Vein endothelial cell (primary cell): ENCODE data around the gene PRSS22. TPM values are rescaled to one million over a fixed set of nuclear protein-coding genes. Genes with fewer than 3 reads are reported as not detected.

Experiments
- total RNA-seq: library from RNA; depleted of rRNA; stranded (reverse); fragments of >200 nt; gene quantifications from 2 replicates; pipeline ENCODE4 v1.2.3, GENCODE V29; 2012

The PRSS22 gene, protein sequence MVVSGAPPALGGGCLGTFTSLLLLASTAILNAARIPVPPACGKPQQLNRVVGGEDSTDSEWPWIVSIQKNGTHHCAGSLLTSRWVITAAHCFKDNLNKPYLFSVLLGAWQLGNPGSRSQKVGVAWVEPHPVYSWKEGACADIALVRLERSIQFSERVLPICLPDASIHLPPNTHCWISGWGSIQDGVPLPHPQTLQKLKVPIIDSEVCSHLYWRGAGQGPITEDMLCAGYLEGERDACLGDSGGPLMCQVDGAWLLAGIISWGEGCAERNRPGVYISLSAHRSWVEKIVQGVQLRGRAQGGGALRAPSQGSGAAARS
- total RNA-seq, result not detected in 2 replicates

DNA sequence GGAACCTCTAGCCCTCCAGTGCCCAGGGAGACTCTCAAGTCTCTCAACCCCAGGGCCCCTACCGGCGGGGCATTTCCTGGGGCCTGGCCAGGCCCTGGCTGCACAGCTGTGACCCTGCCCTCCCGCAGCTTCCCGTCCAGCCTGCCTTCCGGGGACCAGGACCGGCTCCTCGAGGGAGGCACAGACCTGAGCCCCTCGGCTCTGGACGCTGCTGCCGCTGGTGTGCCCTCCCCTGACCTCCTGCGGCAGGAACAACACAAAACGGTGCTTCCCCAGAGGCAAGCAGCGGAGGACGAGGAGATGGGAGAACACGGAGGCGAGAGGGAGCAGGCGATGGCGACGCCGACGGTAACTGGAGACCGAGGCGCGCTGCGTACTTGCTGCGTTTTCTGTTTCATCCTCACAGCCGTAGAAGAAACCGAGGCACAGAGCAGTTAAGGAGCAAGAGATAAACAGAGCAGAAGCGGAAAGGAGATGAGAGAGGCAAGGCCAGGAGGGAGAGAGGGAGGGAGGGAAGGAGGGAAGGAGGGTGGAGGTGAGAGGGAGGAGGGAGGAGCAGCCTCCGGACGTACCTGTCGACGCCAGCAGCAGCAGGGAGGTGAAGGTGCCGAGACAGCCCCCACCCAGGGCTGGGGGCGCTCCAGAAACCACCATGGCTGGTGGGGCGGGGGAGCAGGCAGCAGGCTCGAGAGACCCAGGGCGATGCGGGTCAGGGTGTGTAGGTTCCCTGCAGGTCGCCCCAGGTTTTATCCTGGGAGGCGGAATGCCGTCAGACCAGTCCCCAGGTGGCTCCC is at the start of gene PRSS22:
Gene PRSS22, minus strand, starts transcription at position 720 of the 794 bp plus-strand sequence. Its CDS starts 66 bp downstream, at position 654.

DNA sequence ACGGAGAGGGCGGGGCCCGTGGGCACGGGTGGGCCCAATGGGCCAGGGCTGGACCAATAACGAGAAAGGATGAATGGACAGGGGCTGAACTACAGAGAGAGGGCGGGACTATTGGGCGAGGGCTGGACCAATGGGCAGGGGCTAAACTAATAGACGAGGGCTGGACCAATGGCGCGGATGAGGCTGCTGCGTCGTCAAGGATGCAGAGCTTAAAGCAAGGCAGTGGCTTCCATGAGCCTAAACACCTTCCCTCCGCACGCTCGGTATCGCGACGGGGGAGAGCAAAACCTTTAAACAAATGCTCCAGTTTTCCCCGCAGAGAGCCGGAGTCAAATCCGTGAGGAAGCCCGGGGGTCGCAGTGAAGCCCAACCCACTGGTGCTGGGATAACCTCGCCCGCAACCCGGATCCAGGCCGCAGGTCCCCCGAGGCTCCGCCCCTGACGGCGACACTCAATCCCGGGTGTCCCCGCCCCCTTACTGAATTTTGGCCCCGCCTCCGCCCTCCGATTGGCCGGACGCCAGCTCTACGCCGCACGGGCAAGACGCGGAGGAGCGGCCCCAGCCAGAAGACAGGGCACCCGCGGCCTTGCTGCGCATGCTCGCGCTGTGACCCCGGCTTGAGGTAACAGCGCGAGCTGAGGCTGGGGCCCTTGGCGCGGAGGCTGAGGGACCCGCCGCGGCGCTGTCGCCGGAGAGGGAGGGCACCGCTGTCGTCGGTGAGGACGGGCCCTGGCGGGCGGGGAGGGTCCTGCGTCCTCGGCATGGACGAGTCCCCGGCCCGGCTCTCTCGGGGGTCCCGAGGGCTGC is 24.9 kb upstream of the PRSS22 start, which contains the start of gene FLYWCH2:
Gene FLYWCH2, plus strand, starts transcription at position 566 of the 808 bp plus-strand sequence. CDS start 13,235 bp downstream, outside the sequence.

DNA sequence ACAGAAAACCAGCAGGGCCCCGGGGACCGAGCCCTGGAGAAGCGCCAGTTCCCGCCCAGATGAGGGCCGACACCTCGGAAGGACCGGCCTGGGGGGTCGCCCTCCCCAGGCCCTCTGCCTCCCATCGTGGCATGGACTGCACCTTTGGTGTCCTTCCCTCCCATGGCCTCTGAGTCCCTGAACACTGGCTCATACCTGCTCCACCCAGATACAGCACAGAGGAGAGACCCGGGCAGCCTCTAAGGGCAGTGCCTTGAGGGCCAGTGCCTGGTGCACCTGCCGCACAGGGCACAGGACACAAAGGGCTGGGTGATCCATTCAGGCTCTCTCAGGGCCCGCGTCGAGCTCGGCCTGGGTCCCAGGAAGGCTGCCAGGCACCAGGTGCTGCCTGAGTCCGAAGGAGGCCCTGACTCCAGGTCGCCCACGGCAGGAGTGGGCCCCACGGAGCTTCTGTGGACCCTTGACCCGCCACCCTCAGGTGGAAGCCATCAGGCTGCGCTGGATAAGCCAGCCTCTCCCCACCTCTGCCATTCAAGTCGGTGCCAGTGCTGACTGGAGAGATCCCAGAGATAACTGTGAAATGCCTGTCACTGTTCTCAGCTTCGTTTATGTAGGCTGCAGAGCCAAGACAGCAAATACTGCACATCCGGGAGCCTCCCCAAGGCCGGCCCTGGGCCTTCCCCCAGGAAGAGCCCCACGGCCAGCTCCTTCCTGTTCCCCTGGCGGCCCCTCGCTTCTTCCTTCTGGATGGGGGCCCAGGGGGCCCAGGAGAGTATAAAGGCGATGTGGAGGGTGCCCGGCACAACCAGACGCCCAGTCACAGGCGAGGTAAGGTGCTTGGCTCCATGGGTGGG is 28.2 kb downstream of the PRSS22 start, which contains the start of gene ZG16B:
Gene ZG16B, plus strand, starts transcription at position 803 of the 854 bp plus-strand sequence. CDS start 139 bp downstream, outside the sequence.

DNA sequence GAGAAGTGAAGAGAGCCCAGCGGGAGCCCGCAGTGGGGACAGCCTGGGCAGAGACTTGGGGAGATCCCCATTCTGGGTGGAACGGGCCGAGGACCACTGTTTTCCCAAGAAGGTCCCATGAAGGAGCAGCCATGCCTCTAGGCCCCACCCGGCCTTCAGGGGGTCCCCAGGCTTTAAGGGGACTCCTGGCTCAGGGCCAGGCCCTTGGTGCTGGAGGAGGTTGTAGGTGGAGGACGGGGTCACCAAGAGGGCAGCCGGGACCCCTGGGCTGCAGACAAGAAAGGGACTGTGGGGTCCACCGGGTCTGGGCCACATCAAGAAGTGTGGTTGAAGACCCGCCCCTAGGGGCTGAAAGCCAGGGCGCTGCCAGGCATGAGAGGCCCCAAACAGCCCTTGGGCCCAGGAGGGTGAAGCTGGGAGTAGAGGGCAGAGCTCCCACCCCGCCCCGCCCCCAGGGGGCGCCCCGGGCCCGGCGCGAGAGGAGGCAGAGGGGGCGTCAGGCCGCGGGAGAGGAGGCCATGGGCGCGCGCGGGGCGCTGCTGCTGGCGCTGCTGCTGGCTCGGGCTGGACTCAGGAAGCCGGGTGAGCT is 41.1 kb downstream of the PRSS22 start, which contains the start of gene PRSS21:
Gene PRSS21, plus strand, starts transcription at position 487 of the 589 bp plus-strand sequence. Its CDS starts 32 bp downstream, at position 519.

Other genes with a start within 250 kb of the PRSS22 start
- 25.8 and 28.4 TPM in 2 replicates for gene KCTD5, start 175.6 kb downstream of the PRSS22 start, total RNA-seq
- gene PRSS27, start 137.9 kb downstream of the PRSS22 start, total RNA-seq, result under 0.01 and 1.1 TPM in 2 replicates
- 90.4 and 114 TPM in 2 replicates for gene SRRM2, start 105.5 kb downstream of the PRSS22 start, total RNA-seq
- gene ELOB, start 80.9 kb downstream of the PRSS22 start, total RNA-seq, result 231 and 236 TPM in 2 replicates
- gene PRSS33, start 70.6 kb downstream of the PRSS22 start, total RNA-seq, result not detected in 2 replicates
- not detected in 2 replicates for gene PRSS41, start 59.7 kb downstream of the PRSS22 start, total RNA-seq
- 0.33 and 1.2 TPM in 2 replicates for gene PRSS21, start 40.9 kb downstream of the PRSS22 start, total RNA-seq
- 0.33 TPM in 1 of 2 replicates, not detected in the other for gene ZG16B, start 27.9 kb downstream of the PRSS22 start, total RNA-seq
- 44.9 and 49.0 TPM in 2 replicates for gene FLYWCH2, start 25.0 kb upstream of the PRSS22 start, total RNA-seq
- gene FLYWCH1, start 53.8 kb upstream of the PRSS22 start, total RNA-seq, result 26.0 and 37.6 TPM in 2 replicates
- not detected in 2 replicates for gene KREMEN2, start 106.1 kb upstream of the PRSS22 start, total RNA-seq
- 11.8 and 13.9 TPM in 2 replicates for gene PAQR4, start 111.2 kb upstream of the PRSS22 start, total RNA-seq
- 9.6 and 11.4 TPM in 2 replicates for gene PKMYT1, start 122.3 kb upstream of the PRSS22 start, total RNA-seq
- gene CLDN9, start 154.8 kb upstream of the PRSS22 start, total RNA-seq, result not detected in 2 replicates
- gene CLDN6, start 160.0 kb upstream of the PRSS22 start, total RNA-seq, result under 0.01 TPM in 1 of 2 replicates, not detected in the other
- 116 and 149 TPM in 2 replicates for gene TNFRSF12A, start 162.2 kb upstream of the PRSS22 start, total RNA-seq
- gene HCFC1R1, start 165.8 kb upstream of the PRSS22 start, total RNA-seq, result 6.8 and 19.9 TPM in 2 replicates
- 24.8 and 35.3 TPM in 2 replicates for gene THOC6, start 165.9 kb upstream of the PRSS22 start, total RNA-seq
- not detected in 2 replicates for gene BICDL2, start 178.8 kb upstream of the PRSS22 start, total RNA-seq
- gene MMP25, start 188.4 kb upstream of the PRSS22 start, total RNA-seq, result under 0.01 and 0.10 TPM in 2 replicates
- 101 and 214 TPM in 2 replicates for gene IL32, start 207.5 kb upstream of the PRSS22 start, total RNA-seq
- not detected in 2 replicates for gene ZSCAN10, start 241.1 kb upstream of the PRSS22 start, total RNA-seq